GM10266 (cell line): ENCODE results near the gene ASCC3.

ENCODE experiments used
- DNase-seq: peaks from one replicate; pipeline ENCODE4 v3.0.0; 2012; ENCODE audit errors: extremely low spot score
- CTCF ChIP-seq: IDR thresholded peaks from 2 replicates; pipeline ENCODE4 v1.5.1; 2012; ENCODE audit warnings: mild to moderate bottlenecking, low read depth; ENCODE audit not compliant: control insufficient read depth, insufficient read depth; ENCODE audit errors: missing control alignments

ASCC3 gene

GRCh38 chr6:100724696-100725095, 156.4 kb downstream of the ASCC3 start:
- no peak for DNase-seq
- TF ChIP-seq CTCF, result no peak

- no peak for DNase-seq
- TF ChIP-seq CTCF, result no peak
Measured at GRCh38 chr6:100724222-100724621, 156.9 kb downstream of the ASCC3 start.

GRCh38 chr6:100721256-100721655, 159.9 kb downstream of the ASCC3 start:
- TF ChIP-seq CTCF, result no peak
- DNase-seq, result no peak

- peak; percentile 44 for TF ChIP-seq CTCF
- no peak for DNase-seq
Measured at GRCh38 chr6:100719883-100720682, 161.0 kb downstream of the ASCC3 start.

- no peak for TF ChIP-seq CTCF
- DNase-seq, result no peak
Measured at GRCh38 chr6:100712997-100713396, 168.1 kb downstream of the ASCC3 start.

GRCh38 chr6:100706491-100706890, 174.6 kb downstream of the ASCC3 start:
- TF ChIP-seq CTCF, result no peak
- no peak for DNase-seq

GRCh38 chr6:100704961-100705360, 176.2 kb downstream of the ASCC3 start:
- no peak for TF ChIP-seq CTCF
- DNase-seq, result no peak
